SK-N-SH (cell line): Measurements from ENCODE around the gene TRIOBP. TPM values are rescaled to one million over a fixed set of nuclear protein-coding genes. Genes with fewer than 3 reads are reported as not detected.
A peak's percentile ranks its signal among the peaks of the same experiment; 100 is the strongest.

Experiments used
- CTCF ChIA-PET: fragments of 300-600, 350-600 bp; formaldehyde crosslinking; extraction: SDS; loops from one replicate; lab custom pipeline; 2021; lab: Yijun Ruan, JAX
- POLR2A ChIA-PET: fragments of 350-600 bp; sonication (Branson Sonifier 250); formaldehyde crosslinking; extraction: SDS; loops from one replicate; lab custom pipeline; 2020; ENCODE audit warnings: antibody characterized with exemption, inconsistent platforms; lab: Yijun Ruan, JAX
- DNase-seq: peaks from one replicate; pipeline ENCODE4 v3.0.0; 2012
- H2AFZ ChIP-seq: fragments of 200-600 bp; sonication (generic); 2 replicates; pipeline ENCODE4 v1.8.1; 2016; ENCODE audit warnings: antibody characterized with exemption, mild to moderate bottlenecking, low read depth
- H3F3A ChIP-seq: fragments of 200-600 bp; sonication (generic); replicated peaks from 2 replicates; pipeline ENCODE3; 2016; ENCODE audit warnings: antibody characterized with exemption, mild to moderate bottlenecking; ENCODE audit not compliant: insufficient read depth
- H3K27ac ChIP-seq, 2 experiments: fragments of 200-500 bp in 1 of 2; fragments of 200-600 bp in 1 of 2; sonication (Bioruptor generic) in 1 of 2; sonication (generic), shearing (Covaris generic) in 1 of 2; 2 replicates each; pipeline versions ENCODE4 v1.5.1 to v1.6.1; 2014 to 2016; ENCODE audit warnings: low read depth in 2 of 2, inconsistent platforms in 1 of 2, low read length in 1 of 2, mild to moderate bottlenecking in 1 of 2, mixed read lengths in 1 of 2
- H3K27me3 ChIP-seq: fragments of 200-600 bp; sonication (generic), shearing (Covaris generic); 2 replicates; pipeline ENCODE4 v1.6.1; 2016; ENCODE audit warnings: mixed run types; ENCODE audit not compliant: insufficient read depth
- H3K36me3 ChIP-seq, 2 experiments: fragments of 200-500 bp in 1 of 2; fragments of 200-600 bp in 1 of 2; sonication (Bioruptor generic) in 1 of 2; sonication (generic) in 1 of 2; replicated peaks in 1 of 2; 2 replicates each; pipeline versions ENCODE3 to v1.5.1; 2014 to 2016; ENCODE audit warnings: low read length in 1 of 2, mild to moderate bottlenecking in 1 of 2; ENCODE audit not compliant: insufficient read depth in 2 of 2, control insufficient read depth in 1 of 2
- H3K4me1 ChIP-seq, 2 experiments: fragments of 200-500 bp in 1 of 2; fragments of 200-600 bp in 1 of 2; sonication (Bioruptor generic) in 1 of 2; sonication (generic), shearing (Covaris generic) in 1 of 2; 2 replicates each; pipeline versions ENCODE4 v1.5.1 to v1.6.1; 2014 to 2016; ENCODE audit warnings: low read depth in 1 of 2, low read length in 1 of 2, mixed run types in 1 of 2; ENCODE audit not compliant: insufficient read depth in 2 of 2, control insufficient read depth in 1 of 2
- H3K4me2 ChIP-seq: fragments of 200-600 bp; sonication (generic), shearing (Covaris generic); 2 replicates; pipeline ENCODE4 v1.6.1; 2017; ENCODE audit warnings: mixed run types
- H3K4me3 ChIP-seq, 2 experiments: fragments of 200-500 bp in 1 of 2; fragments of 200-600 bp in 1 of 2; sonication (Bioruptor generic) in 1 of 2; sonication (generic), shearing (Covaris generic) in 1 of 2; 2 replicates each; pipeline versions ENCODE4 v1.5.1 to v1.8.1; 2014 to 2016; ENCODE audit warnings: low read depth in 2 of 2, inconsistent platforms in 1 of 2, low read length in 1 of 2, mild to moderate bottlenecking in 1 of 2, mixed read lengths in 1 of 2, moderate library complexity in 1 of 2
- H3K79me2 ChIP-seq: fragments of 200-600 bp; sonication (generic); 2 replicates; pipeline ENCODE4 v1.8.1; 2017; ENCODE audit warnings: mild to moderate bottlenecking; ENCODE audit not compliant: insufficient read depth
- H3K9ac ChIP-seq: fragments of 200-600 bp; sonication (generic); 2 replicates; pipeline ENCODE4 v1.6.1; 2017; ENCODE audit warnings: mixed run types
- H3K9me2 ChIP-seq: fragments of 200-600 bp; sonication (generic); 2 replicates; pipeline ENCODE4 v1.6.1; 2017; ENCODE audit warnings: mixed run types
- H3K9me3 ChIP-seq: fragments of 200-600 bp; sonication (generic); 2 replicates; pipeline ENCODE4 v1.6.1; 2017; ENCODE audit warnings: mixed run types, mild to moderate bottlenecking, moderate library complexity
- H4K20me1 ChIP-seq: fragments of 200-600 bp; sonication (generic); 2 replicates; pipeline ENCODE4 v1.6.1; 2017; ENCODE audit warnings: mild to moderate bottlenecking, mixed run types; ENCODE audit not compliant: insufficient read depth
- CHD2 ChIP-seq: fragments of 150-350 bp; IDR thresholded peaks from 2 replicates; pipeline ENCODE4 v1.6.1; 2018; ENCODE audit warnings: low read length; ENCODE audit not compliant: partially characterized antibody
- CTCF ChIP-seq: fragments of 200-600 bp; sonication (generic); IDR thresholded peaks from 2 replicates; pipeline ENCODE4 v1.6.1; 2017; ENCODE audit warnings: antibody characterized with exemption, mild to moderate bottlenecking, moderate library complexity
- ELF1 ChIP-seq: IDR thresholded peaks from 2 replicates; pipeline ENCODE4 v1.4.0; 2012
- EP300 ChIP-seq, 2 experiments: IDR thresholded peaks; 2 replicates each; pipeline versions ENCODE4 v1.4.0 to v1.6.1; 2012; ENCODE audit warnings: borderline replicate concordance in 1 of 2, low read depth in 1 of 2, low read length in 1 of 2
- EZH2phosphoT487 ChIP-seq: fragments of 200-600 bp; sonication (generic); IDR thresholded peaks from 2 replicates; pipeline ENCODE4 v1.6.1; 2017; ENCODE audit warnings: low read depth, mixed run types, mild to moderate bottlenecking, antibody characterized with exemption, moderate library complexity, borderline replicate concordance
- FOXM1 ChIP-seq: IDR thresholded peaks from 2 replicates; pipeline ENCODE4 v1.4.0; 2012; ENCODE audit warnings: low read depth, mild to moderate bottlenecking
- IRF3 ChIP-seq: fragments of 150-350 bp; IDR thresholded peaks from 2 replicates; pipeline ENCODE4 v1.6.1; 2016; ENCODE audit warnings: mild to moderate bottlenecking, low read depth, low read length
- MAX ChIP-seq: IDR thresholded peaks from 2 replicates; pipeline ENCODE4 v1.4.0; 2012; ENCODE audit warnings: low read depth
- MXI1 ChIP-seq: IDR thresholded peaks from 2 replicates; pipeline ENCODE4 v1.6.1; 2012; ENCODE audit warnings: mild to moderate bottlenecking, low read depth, low read length, improper control_type of control experiment
- NFIC ChIP-seq: IDR thresholded peaks from 2 replicates; pipeline ENCODE4 v1.4.0; 2012; ENCODE audit warnings: borderline replicate concordance
- PBX3 ChIP-seq: IDR thresholded peaks from 2 replicates; pipeline ENCODE4; 2012
- RCOR1 ChIP-seq: fragments of 150-350 bp; IDR thresholded peaks from 2 replicates; pipeline ENCODE4 v1.6.1; 2017; ENCODE audit warnings: antibody characterized with exemption, low read length
- RFX5 ChIP-seq: IDR thresholded peaks from 2 replicates; pipeline ENCODE4 v1.6.1; 2012; ENCODE audit warnings: mild to moderate bottlenecking, improper control_type of control experiment, low read length
- SIN3A ChIP-seq: IDR thresholded peaks from 2 replicates; pipeline ENCODE4 v1.6.1; 2012; ENCODE audit warnings: low read depth, mild to moderate bottlenecking, low read length, moderate library complexity, borderline replicate concordance
- SMC3 ChIP-seq: IDR thresholded peaks from 2 replicates; pipeline ENCODE4 v1.6.1; 2012; ENCODE audit warnings: low read depth, low read length, improper control_type of control experiment
- TAF1 ChIP-seq: IDR thresholded peaks from 2 replicates; pipeline ENCODE4 v1.6.1; 2012; ENCODE audit warnings: low read depth, mild to moderate bottlenecking, low read length, moderate library complexity, borderline replicate concordance
- TCF12 ChIP-seq: IDR thresholded peaks from 2 replicates; pipeline ENCODE4 v1.4.0; 2012
- USF1 ChIP-seq: IDR thresholded peaks from 2 replicates; pipeline ENCODE4 v1.4.0; 2012; ENCODE audit warnings: low read depth, borderline replicate concordance
- YY1 ChIP-seq: IDR thresholded peaks from 2 replicates; pipeline ENCODE4 v1.4.0; 2012; ENCODE audit warnings: low read depth, mild to moderate bottlenecking
- ZBTB33 ChIP-seq: IDR thresholded peaks from 2 replicates; pipeline ENCODE4 v1.4.0; 2012; ENCODE audit warnings: low read depth, borderline replicate concordance
- WGBS: methylation state at CpG from one replicate; pipeline ENCODE4 v1.1.6; 2017; ENCODE audit warnings: low lambda C conversion rate; 5-methylcytosine and 5-hydroxymethylcytosine counted together
- polyA plus RNA-seq, 3 experiments: library from polyadenylated mRNA; depleted of rRNA; stranded (reverse); fragments of >200 nt; gene quantifications; 2 replicates each; pipeline ENCODE4 v1.2.3, GENCODE V29; 2012

The TRIOBP gene
- polyA plus RNA-seq, 1 of the 3 experiments (the other 2 are of a cell fraction) = 43.6 TPM

- Histone ChIP-seq H3F3A (peaks cover 20% of the 10 kb centered on the region), H2AFZ (peak overlapping the region; percentile 91), H3K27ac (peak overlapping the region; percentile 73 to 93), H3K4me3 (peak overlapping the region; percentile 67 to 69), H3K4me1 (peaks cover 19 to 37% of the 10 kb centered on the region in 2 experiments; a peak in 3 of 4 replicates), H3K9me2 (no peaks in the 10 kb centered on the region), H3K4me2 (peak overlapping the region; percentile 82), H4K20me1 (peaks cover 22% of the 10 kb centered on the region; the same call in 1 of the 2 replicates), H3K36me3 (peaks cover 0 to 3% of the 10 kb centered on the region in 2 experiments), H3K9ac (peak overlapping the region; percentile 50; the same call in 1 of the 2 replicates)
- CTCF ChIA-PET = interaction anchor here (1.4 to 44.3 kb wide), 5 partner anchors 24 to 78 kb away, joined by 5 to 898 read pairs (median 6); partner anchors contain the start of genes NOL12, SH3BP1 and TRIOBP
- DNase-seq = peak; percentile 75
- 13% methylated on average over 6 of the region's 6 CpGs for WGBS
- POLR2A ChIA-PET = interaction anchor here (0.8 to 2.7 kb wide), 12 partner anchors 10 to 149 kb away, joined by 3 to 28 read pairs (median 4); partner anchors contain the start of genes GCAT, LGALS1 and NOL12
- TF ChIP-seq TCF12 (no peak), EP300 (IDR thresholded peaks at IDR 0.05; ENCODE audit: borderline replicate concordance in 1 of 2, low read depth in 1 of 2, low read length in 1 of 2) (no peak), YY1 (no peak), RFX5 (no peak), PBX3 (no peak), NFIC (no peak), CTCF (no peak), ELF1 (no peak), EZH2phosphoT487 (no peak), IRF3 (no peak), MAX (no peak), CHD2 (no peak), FOXM1 (no peak), ZBTB33 (no peak), SIN3A (no peak), TAF1 (no peak), RCOR1 (no peak), SMC3 (no peak), MXI1 (no peak), USF1 (no peak)
- TF ChIP-seq, all 33 proteins: peak for 0
- no peaks in the 10 kb centered on the region for H3K9me3 ChIP-seq
- peaks cover 33% of the 10 kb centered on the region for H3K79me2 ChIP-seq
- no peaks in the 10 kb centered on the region for H3K27me3 ChIP-seq
These were observed 39.2 kb upstream of the TRIOBP start for GRCh38 chr22:37657590-37658132.
